Astrocyte (in vitro differentiated cells and primary cell): ENCODE measurements around the gene FAM200A. TPM values are rescaled to one million over a fixed set of nuclear protein-coding genes. Genes with fewer than 3 reads are reported as not detected.
A peak's percentile ranks its signal among the peaks of the same experiment; 100 is the strongest.

ENCODE experiments used
- DNase-seq: peaks from one replicate; pipeline ENCODE4 v3.0.0-alpha.2; 2010; ENCODE audit warnings: low read depth
- FAIRE-seq: peaks from 2 replicates; lab custom pipeline; 2011; peaks lifted over from hg19 to GRCh38; lab: Jason Lieb, UNC
- H2AFZ ChIP-seq: 2 replicates; pipeline ENCODE4 v1.6.0; 2012; ENCODE audit warnings: low read depth, low read length, inconsistent platforms
- H3K27ac ChIP-seq: 2 replicates; pipeline ENCODE4 v1.5.1; 2011; ENCODE audit warnings: low read depth, low read length, inconsistent platforms
- H3K27me3 ChIP-seq: 2 replicates; pipeline ENCODE4 v1.6.0; 2011; ENCODE audit warnings: low read length, inconsistent platforms; ENCODE audit not compliant: insufficient read depth
- H3K36me3 ChIP-seq: 2 replicates; pipeline ENCODE4 v1.5.1; 2011; ENCODE audit warnings: low read length, inconsistent platforms; ENCODE audit not compliant: insufficient read depth
- H3K4me1 ChIP-seq: 2 replicates; pipeline ENCODE4 v1.5.1; 2011; ENCODE audit warnings: low read length, inconsistent platforms; ENCODE audit not compliant: insufficient read depth
- H3K4me2 ChIP-seq: 2 replicates; pipeline ENCODE4 v1.6.0; 2012; ENCODE audit warnings: low read length, inconsistent platforms
- H3K4me3 ChIP-seq: 2 replicates; pipeline ENCODE4 v1.5.1; 2011; ENCODE audit warnings: low read depth, mild to moderate bottlenecking, low read length, inconsistent platforms; ENCODE audit not compliant: insufficient read depth
- H3K79me2 ChIP-seq: 2 replicates; pipeline ENCODE4 v1.6.0; 2012; ENCODE audit warnings: mild to moderate bottlenecking, low read length, inconsistent platforms; ENCODE audit not compliant: insufficient read depth
- H3K9ac ChIP-seq: 2 replicates; pipeline ENCODE4 v1.6.0; 2012; ENCODE audit warnings: mild to moderate bottlenecking, low read length, inconsistent platforms
- H3K9me3 ChIP-seq: 2 replicates; pipeline ENCODE4 v1.5.1; 2012; ENCODE audit warnings: low read depth, mild to moderate bottlenecking, low read length, inconsistent platforms; ENCODE audit not compliant: insufficient read depth
- H4K20me1 ChIP-seq: 2 replicates; pipeline ENCODE4 v1.6.0; 2012; ENCODE audit warnings: low read length, inconsistent platforms; ENCODE audit not compliant: insufficient read depth
- H3K27ac Mint-ChIP-seq: one replicate; pipeline ENCODE4 v1.8.0; 2021; ENCODE audit warnings: mild to moderate bottlenecking, mixed read lengths; ENCODE audit not compliant: unreplicated experiment
- H3K27me3 Mint-ChIP-seq: one replicate; pipeline ENCODE4 v1.8.0; 2021; ENCODE audit warnings: low read depth, mixed read lengths; ENCODE audit not compliant: unreplicated experiment
- H3K36me3 Mint-ChIP-seq: one replicate; pipeline ENCODE4 v1.8.0; 2021; ENCODE audit warnings: low read depth, mixed read lengths; ENCODE audit not compliant: unreplicated experiment
- H3K4me1 Mint-ChIP-seq: one replicate; pipeline ENCODE4 v1.8.0; 2021; ENCODE audit warnings: low read depth, mixed read lengths; ENCODE audit not compliant: unreplicated experiment
- H3K4me3 Mint-ChIP-seq: one replicate; pipeline ENCODE4 v1.8.0; 2021; ENCODE audit warnings: mild to moderate bottlenecking, moderate library complexity, mixed read lengths; ENCODE audit not compliant: unreplicated experiment
- H3K9me3 Mint-ChIP-seq: one replicate; pipeline ENCODE4 v1.8.0; 2021; ENCODE audit warnings: mild to moderate bottlenecking, mixed read lengths; ENCODE audit not compliant: unreplicated experiment
- EZH2 ChIP-seq: IDR thresholded peaks from 2 replicates; pipeline ENCODE4 v1.6.1; 2012; ENCODE audit warnings: mild to moderate bottlenecking, low read length, inconsistent platforms; ENCODE audit not compliant: insufficient read depth
- total RNA-seq: library from RNA; stranded (reverse); gene quantifications from 2 replicates; pipeline ENCODE4 v1.2.1, GENCODE V29; 2021
- TF ChIP-seq, protein P1 (sequence below): IDR thresholded peaks from 2 replicates; pipeline ENCODE4 v1.5.1; 2011; ENCODE audit warnings: low read depth, mild to moderate bottlenecking, inconsistent platforms, low read length, moderate library complexity; ENCODE audit not compliant: insufficient read depth

The FAM200A gene
- total RNA-seq, 1 donor from 2014 or later, result 4.7 TPM

DNA sequence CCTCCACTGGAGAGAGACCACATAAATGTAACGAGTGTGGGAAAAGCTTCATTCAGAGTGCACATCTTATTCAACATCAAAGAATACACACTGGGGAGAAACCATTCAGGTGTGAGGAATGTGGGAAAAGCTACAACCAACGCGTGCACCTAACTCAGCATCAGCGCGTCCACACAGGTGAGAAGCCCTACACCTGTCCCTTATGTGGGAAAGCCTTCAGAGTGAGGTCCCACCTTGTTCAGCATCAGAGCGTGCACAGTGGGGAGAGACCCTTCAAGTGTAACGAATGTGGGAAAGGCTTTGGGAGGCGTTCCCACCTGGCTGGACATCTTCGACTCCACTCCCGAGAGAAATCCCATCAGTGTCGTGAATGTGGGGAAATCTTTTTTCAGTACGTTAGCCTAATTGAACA is 20.6 kb downstream of the FAM200A start:
- H3K36me3 ChIP-seq, result peaks cover 39% of the 10 kb centered on the region
- Mint-ChIP-seq H3K36me3 (peaks cover 66% of the 10 kb centered on the region), H3K9me3 (peaks cover 57% of the 10 kb centered on the region), H3K27me3 (no peaks in the 10 kb centered on the region), H3K4me3 (no peak overlapping the region), H3K4me1 (no peaks in the 10 kb centered on the region), H3K27ac (no peak overlapping the region)
- no peak overlapping the region for H2AFZ ChIP-seq
- TF ChIP-seq EZH2, result no peak
- TF ChIP-seq, protein P1, sequence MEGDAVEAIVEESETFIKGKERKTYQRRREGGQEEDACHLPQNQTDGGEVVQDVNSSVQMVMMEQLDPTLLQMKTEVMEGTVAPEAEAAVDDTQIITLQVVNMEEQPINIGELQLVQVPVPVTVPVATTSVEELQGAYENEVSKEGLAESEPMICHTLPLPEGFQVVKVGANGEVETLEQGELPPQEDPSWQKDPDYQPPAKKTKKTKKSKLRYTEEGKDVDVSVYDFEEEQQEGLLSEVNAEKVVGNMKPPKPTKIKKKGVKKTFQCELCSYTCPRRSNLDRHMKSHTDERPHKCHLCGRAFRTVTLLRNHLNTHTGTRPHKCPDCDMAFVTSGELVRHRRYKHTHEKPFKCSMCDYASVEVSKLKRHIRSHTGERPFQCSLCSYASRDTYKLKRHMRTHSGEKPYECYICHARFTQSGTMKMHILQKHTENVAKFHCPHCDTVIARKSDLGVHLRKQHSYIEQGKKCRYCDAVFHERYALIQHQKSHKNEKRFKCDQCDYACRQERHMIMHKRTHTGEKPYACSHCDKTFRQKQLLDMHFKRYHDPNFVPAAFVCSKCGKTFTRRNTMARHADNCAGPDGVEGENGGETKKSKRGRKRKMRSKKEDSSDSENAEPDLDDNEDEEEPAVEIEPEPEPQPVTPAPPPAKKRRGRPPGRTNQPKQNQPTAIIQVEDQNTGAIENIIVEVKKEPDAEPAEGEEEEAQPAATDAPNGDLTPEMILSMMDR, result no peak
- FAIRE-seq, result no peak
- no peak overlapping the region for H3K27ac ChIP-seq
- no peak overlapping the region for H3K4me2 ChIP-seq
- H3K9me3 ChIP-seq, result peaks cover 48% of the 10 kb centered on the region
- peak; percentile 9 for DNase-seq
- no peaks in the 10 kb centered on the region for H3K79me2 ChIP-seq
- H4K20me1 ChIP-seq, result no peaks in the 10 kb centered on the region
- no peaks in the 10 kb centered on the region for H3K27me3 ChIP-seq
- peak overlapping the region; percentile 14 for H3K4me3 ChIP-seq
- no peaks in the 10 kb centered on the region for H3K4me1 ChIP-seq
- no peak overlapping the region for H3K9ac ChIP-seq

DNA sequence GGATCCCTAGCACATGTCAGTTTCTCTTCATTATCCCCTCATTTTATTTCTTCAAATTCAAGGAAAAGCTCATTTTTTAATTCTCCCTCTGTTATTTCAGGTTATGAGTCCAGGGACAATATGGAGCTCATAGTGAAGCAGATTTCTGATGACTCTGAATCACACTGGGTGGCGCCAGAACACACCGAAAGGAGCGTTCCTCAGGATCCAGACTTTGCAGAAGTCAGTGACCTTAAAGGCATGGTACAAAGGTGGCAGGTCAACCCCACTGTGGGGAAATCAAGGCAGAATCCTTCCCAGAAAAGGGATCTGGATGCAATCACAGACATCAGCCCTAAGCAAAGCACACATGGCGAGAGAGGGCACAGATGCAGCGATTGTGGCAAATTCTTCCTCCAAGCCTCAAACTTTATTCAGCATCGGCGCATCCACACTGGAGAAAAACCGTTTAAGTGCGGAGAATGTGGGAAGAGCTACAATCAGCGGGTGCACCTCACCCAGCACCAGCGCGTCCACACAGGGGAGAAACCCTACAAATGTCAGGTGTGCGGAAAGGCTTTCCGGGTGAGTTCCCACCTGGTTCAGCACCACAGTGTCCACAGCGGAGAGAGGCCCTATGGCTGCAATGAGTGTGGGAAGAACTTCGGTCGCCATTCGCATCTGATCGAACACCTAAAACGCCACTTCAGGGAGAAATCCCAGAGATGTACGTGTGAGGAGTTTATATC is 26.0 kb downstream of the FAM200A start:
- no peaks in the 10 kb centered on the region for H4K20me1 ChIP-seq
- no peak for DNase-seq
- Mint-ChIP-seq H3K9me3 (peaks cover 22% of the 10 kb centered on the region), H3K27ac (no peak overlapping the region), H3K27me3 (no peaks in the 10 kb centered on the region), H3K4me1 (no peaks in the 10 kb centered on the region), H3K4me3 (no peak overlapping the region), H3K36me3 (peaks cover 48% of the 10 kb centered on the region)
- H3K4me1 ChIP-seq, result no peaks in the 10 kb centered on the region
- peaks cover 12% of the 10 kb centered on the region for H3K9me3 ChIP-seq
- no peak overlapping the region for H3K4me3 ChIP-seq
- TF ChIP-seq, protein P1, result peak; percentile 12
- no peak for TF ChIP-seq EZH2
- H3K4me2 ChIP-seq, result no peak overlapping the region
- H3K36me3 ChIP-seq, result peaks cover 29% of the 10 kb centered on the region
- H3K79me2 ChIP-seq, result no peaks in the 10 kb centered on the region
- no peak overlapping the region for H2AFZ ChIP-seq
- FAIRE-seq, result no peak
- H3K27ac ChIP-seq, result no peak overlapping the region
- no peaks in the 10 kb centered on the region for H3K27me3 ChIP-seq
- H3K9ac ChIP-seq, result no peak overlapping the region

GRCh38 chr7:99521399-99521798 is 30.5 kb downstream of the FAM200A start:
- no peaks in the 10 kb centered on the region for H3K4me1 ChIP-seq
- Mint-ChIP-seq H3K4me3 (no peak overlapping the region), H3K36me3 (peaks cover 27% of the 10 kb centered on the region), H3K27me3 (no peaks in the 10 kb centered on the region), H3K9me3 (no peaks in the 10 kb centered on the region), H3K27ac (no peak overlapping the region), H3K4me1 (no peaks in the 10 kb centered on the region)
- H3K9ac ChIP-seq, result no peak overlapping the region
- no peaks in the 10 kb centered on the region for H3K79me2 ChIP-seq
- H3K4me2 ChIP-seq, result no peak overlapping the region
- TF ChIP-seq, protein P1, result no peak
- no peak for TF ChIP-seq EZH2
- DNase-seq (no peak), FAIRE-seq (no peak)
- H3K9me3 ChIP-seq, result no peaks in the 10 kb centered on the region
- H2AFZ ChIP-seq, result no peak overlapping the region
- H3K36me3 ChIP-seq, result peaks cover 26% of the 10 kb centered on the region
- no peak overlapping the region for H3K27ac ChIP-seq
- H4K20me1 ChIP-seq, result peaks cover under 1% of the 10 kb centered on the region
- H3K4me3 ChIP-seq, result no peak overlapping the region
- H3K27me3 ChIP-seq, result no peaks in the 10 kb centered on the region
